Activated naive CD4-positive, alpha-beta T cell treated with anti-CD3 and anti-CD28 coated beads, Interleukin-2, amount 50 U/mL, for 24 hours (primary cell): ENCODE data around the gene NPFFR1.
A peak's percentile ranks its signal among the peaks of the same experiment; 100 is the strongest.
"Not testable (repeated sequence)": the region's sequence is repeated elsewhere in the genome, so short reads cannot be mapped to it uniquely, and the experiment has no call there.

Experiments
- H3K27ac Mint-ChIP-seq: one replicate; pipeline ENCODE4 v1.8.0; 2021; ENCODE audit warnings: mild to moderate bottlenecking, mixed read lengths
- H3K27me3 Mint-ChIP-seq: one replicate; pipeline ENCODE4 v1.8.0; 2021; ENCODE audit warnings: mixed read lengths
- H3K36me3 Mint-ChIP-seq: one replicate; pipeline ENCODE4 v1.8.0; 2021; ENCODE audit warnings: mixed read lengths
- H3K4me1 Mint-ChIP-seq: one replicate; pipeline ENCODE4 v1.8.0; 2021; ENCODE audit warnings: mixed read lengths
- H3K4me3 Mint-ChIP-seq: one replicate; pipeline ENCODE4 v1.8.0; 2021; ENCODE audit warnings: mild to moderate bottlenecking, mixed read lengths
- H3K9me3 Mint-ChIP-seq: one replicate; pipeline ENCODE4 v1.8.0; 2021; ENCODE audit warnings: mixed read lengths

Gene NPFFR1

GRCh38 chr10:70257816-70258215 is 26.0 kb downstream of the NPFFR1 start:
- not testable (repeated sequence) for H3K27ac Mint-ChIP-seq, H3K9me3 Mint-ChIP-seq, H3K4me3 Mint-ChIP-seq, H3K36me3 Mint-ChIP-seq
- H3K4me1 Mint-ChIP-seq: peaks cover 10% of the 10 kb centered on the region
- peaks cover 18% of the 10 kb centered on the region for H3K27me3 Mint-ChIP-seq

GRCh38 chr10:70256463-70256862 is 27.3 kb downstream of the NPFFR1 start:
- Mint-ChIP-seq H3K27ac (no peak overlapping the region), H3K9me3 (peaks cover 4% of the 10 kb centered on the region), H3K4me1 (peaks cover 10% of the 10 kb centered on the region), H3K27me3 (peaks cover 15% of the 10 kb centered on the region), H3K36me3 (no peaks in the 10 kb centered on the region), H3K4me3 (peak overlapping the region; percentile 59)

- Mint-ChIP-seq H3K4me3 (peak overlapping the region; percentile 67), H3K9me3 (no peaks in the 10 kb centered on the region), H3K36me3 (no peaks in the 10 kb centered on the region), H3K4me1 (peaks cover 10% of the 10 kb centered on the region), H3K27me3 (peaks cover 15% of the 10 kb centered on the region), H3K27ac (no peak overlapping the region)
Observed at GRCh38 chr10:70255329-70256299, 28.2 kb downstream of the NPFFR1 start.

GRCh38 chr10:70254778-70255328 is 29.0 kb downstream of the NPFFR1 start:
- H3K27ac Mint-ChIP-seq: no peak overlapping the region
- H3K4me1 Mint-ChIP-seq: peaks cover 10% of the 10 kb centered on the region
- H3K27me3 Mint-ChIP-seq: peaks cover 15% of the 10 kb centered on the region
- H3K36me3 Mint-ChIP-seq: no peaks in the 10 kb centered on the region
- H3K4me3 Mint-ChIP-seq: no peak overlapping the region
- no peaks in the 10 kb centered on the region for H3K9me3 Mint-ChIP-seq

- peaks cover 10% of the 10 kb centered on the region for H3K4me1 Mint-ChIP-seq
- no peaks in the 10 kb centered on the region for H3K36me3 Mint-ChIP-seq
- peak overlapping the region; percentile 13 for H3K4me3 Mint-ChIP-seq
- no peak overlapping the region for H3K27ac Mint-ChIP-seq
- H3K9me3 Mint-ChIP-seq: no peaks in the 10 kb centered on the region
- peaks cover 15% of the 10 kb centered on the region for H3K27me3 Mint-ChIP-seq
Observed at GRCh38 chr10:70253878-70254765, 29.7 kb downstream of the NPFFR1 start.

GRCh38 chr10:70250961-70251680 is 32.7 kb downstream of the NPFFR1 start:
- Mint-ChIP-seq H3K4me3 (no peak overlapping the region), H3K4me1 (peaks cover 8% of the 10 kb centered on the region), H3K9me3 (no peaks in the 10 kb centered on the region), H3K27me3 (peaks cover 8% of the 10 kb centered on the region), H3K27ac (no peak overlapping the region), H3K36me3 (no peaks in the 10 kb centered on the region)

GRCh38 chr10:70247360-70247759 is 36.4 kb downstream of the NPFFR1 start:
- no peak overlapping the region for H3K27ac Mint-ChIP-seq
- no peaks in the 10 kb centered on the region for H3K36me3 Mint-ChIP-seq
- no peaks in the 10 kb centered on the region for H3K9me3 Mint-ChIP-seq
- H3K27me3 Mint-ChIP-seq: peaks cover 1% of the 10 kb centered on the region
- H3K4me1 Mint-ChIP-seq: no peaks in the 10 kb centered on the region
- H3K4me3 Mint-ChIP-seq: no peak overlapping the region

GRCh38 chr10:70241081-70241480 is 42.7 kb downstream of the NPFFR1 start:
- Mint-ChIP-seq H3K4me3 (no peak overlapping the region), H3K36me3 (no peaks in the 10 kb centered on the region), H3K27ac (no peak overlapping the region), H3K4me1 (no peaks in the 10 kb centered on the region), H3K9me3 (no peaks in the 10 kb centered on the region), H3K27me3 (peaks cover 2% of the 10 kb centered on the region)

- not testable (repeated sequence) for H3K4me1 Mint-ChIP-seq, H3K4me3 Mint-ChIP-seq, H3K27me3 Mint-ChIP-seq, H3K36me3 Mint-ChIP-seq, H3K9me3 Mint-ChIP-seq, H3K27ac Mint-ChIP-seq
Observed at GRCh38 chr10:70239986-70240385, 43.8 kb downstream of the NPFFR1 start.

GRCh38 chr10:70239077-70239976 is 44.5 kb downstream of the NPFFR1 start:
- not testable (repeated sequence) for H3K4me1 Mint-ChIP-seq, H3K4me3 Mint-ChIP-seq, H3K36me3 Mint-ChIP-seq, H3K27ac Mint-ChIP-seq, H3K27me3 Mint-ChIP-seq, H3K9me3 Mint-ChIP-seq

- H3K36me3 Mint-ChIP-seq, H3K9me3 Mint-ChIP-seq, H3K27ac Mint-ChIP-seq, H3K4me3 Mint-ChIP-seq, H3K27me3 Mint-ChIP-seq: not testable (repeated sequence)
- H3K4me1 Mint-ChIP-seq: peaks cover 10% of the 10 kb centered on the region
Observed at GRCh38 chr10:70237958-70238536, 45.8 kb downstream of the NPFFR1 start.

GRCh38 chr10:70234668-70235447 is 48.9 kb downstream of the NPFFR1 start:
- peak overlapping the region; percentile 74 for H3K27ac Mint-ChIP-seq
- H3K4me1 Mint-ChIP-seq: peaks cover 21% of the 10 kb centered on the region
- H3K36me3 Mint-ChIP-seq: peaks cover 7% of the 10 kb centered on the region
- H3K27me3 Mint-ChIP-seq: peaks cover 2% of the 10 kb centered on the region
- H3K9me3 Mint-ChIP-seq: no peaks in the 10 kb centered on the region
- H3K4me3 Mint-ChIP-seq: no peak overlapping the region

- peaks cover 2% of the 10 kb centered on the region for H3K27me3 Mint-ChIP-seq
- peaks cover 8% of the 10 kb centered on the region for H3K36me3 Mint-ChIP-seq
- H3K9me3 Mint-ChIP-seq: no peaks in the 10 kb centered on the region
- H3K4me3 Mint-ChIP-seq: peak overlapping the region; percentile 96
- peak overlapping the region; percentile 98 for H3K27ac Mint-ChIP-seq
- peaks cover 23% of the 10 kb centered on the region for H3K4me1 Mint-ChIP-seq
Observed at GRCh38 chr10:70233939-70234300, 49.9 kb downstream of the NPFFR1 start.
